ENCODE measurements around the gene TENT4A. TPM values are rescaled to one million over a fixed set of nuclear protein-coding genes. Genes with fewer than 3 reads are reported as not detected.

TENT4A gene
- total RNA-seq, 2 donors from 2014 or later = 17.1 to 21.9 TPM

GRCh38 chr5:6742081-6742758, 29.0 kb downstream of the TENT4A start:
- no peaks in the 10 kb centered on the region for H3K36me3 ChIP-seq

GRCh38 chr5:6743161-6743560, 29.9 kb downstream of the TENT4A start:
- no peak for DNase-seq
- no peak overlapping the region for H3K9ac ChIP-seq (ENCODE audit: low read depth in 2 of 2, low read length in 2 of 2)
- H3K4me3 ChIP-seq = no peak overlapping the region
- no peaks in the 10 kb centered on the region for H3K27me3 ChIP-seq
- H3K9me3 ChIP-seq = no peaks in the 10 kb centered on the region
- no peak overlapping the region for H3K27ac ChIP-seq
- no peak for TF ChIP-seq CTCF (IDR thresholded peaks at IDR 0.05)
- intact Hi-C loops (cut with DNase I) = loop anchor here (10.0 kb wide), 3 partner anchors 368 to 1248 kb away; partner anchors contain the start of gene MED10
- H3K36me3 ChIP-seq = no peaks in the 10 kb centered on the region
- H3K4me1 ChIP-seq = no peaks in the 10 kb centered on the region

More at GRCh38 chr5:6742081-6742758, 29.0 kb downstream of the TENT4A start:
- Histone ChIP-seq H3K9ac (ENCODE audit: low read depth in 2 of 2, low read length in 2 of 2) (no peak overlapping the region), H3K27ac (no peak overlapping the region), H3K4me3 (no peak overlapping the region), H3K27me3 (no peaks in the 10 kb centered on the region), H3K9me3 (no peaks in the 10 kb centered on the region), H3K4me1 (no peaks in the 10 kb centered on the region)
- intact Hi-C loops (cut with DNase I) = loop anchor here (10.0 kb wide), 3 partner anchors 367 to 1247 kb away; partner anchors contain the start of gene MED10
- no peak for DNase-seq
- TF ChIP-seq CTCF (IDR thresholded peaks at IDR 0.05) = no peak

- Histone ChIP-seq H3K9me3 (no peaks in the 10 kb centered on the region), H3K9ac (ENCODE audit: low read depth in 2 of 2, low read length in 2 of 2) (no peak overlapping the region), H3K27ac (no peak overlapping the region), H3K4me1 (no peaks in the 10 kb centered on the region), H3K27me3 (no peaks in the 10 kb centered on the region), H3K4me3 (no peak overlapping the region), H3K36me3 (no peaks in the 10 kb centered on the region)
- no peak for TF ChIP-seq CTCF (IDR thresholded peaks at IDR 0.05)
- no peak for DNase-seq
- intact Hi-C loops (cut with DNase I) = loop anchor here (5.0 to 10.0 kb wide), 4 partner anchors 113 to 1250 kb away; partner anchors contain the start of genes MED10, NSUN2 and SRD5A1
These were observed 31.8 kb downstream of the TENT4A start for GRCh38 chr5:6744841-6745705.

- Histone ChIP-seq H3K4me1 (no peaks in the 10 kb centered on the region), H3K9me3 (no peaks in the 10 kb centered on the region), H3K27ac (no peak overlapping the region), H3K4me3 (no peak overlapping the region), H3K9ac (ENCODE audit: low read depth in 2 of 2, low read length in 2 of 2) (no peak overlapping the region), H3K36me3 (no peaks in the 10 kb centered on the region), H3K27me3 (no peaks in the 10 kb centered on the region)
- peak; percentile 70 for TF ChIP-seq CTCF (IDR thresholded peaks at IDR 0.05)
- intact Hi-C loops (cut with DNase I) = loop anchor here (5.0 to 10.0 kb wide), 4 partner anchors 113 to 1251 kb away; partner anchors contain the start of genes MED10, NSUN2 and SRD5A1
- no peak for DNase-seq
These were observed 32.5 kb downstream of the TENT4A start for GRCh38 chr5:6745706-6746222.

GRCh38 chr5:6746244-6746643, 33.0 kb downstream of the TENT4A start:
- intact Hi-C loops (cut with DNase I) = loop anchor here (5.0 to 10.0 kb wide), 4 partner anchors 114 to 1251 kb away; partner anchors contain the start of genes MED10, NSUN2 and SRD5A1
- peaks cover 4% of the 10 kb centered on the region for H3K36me3 ChIP-seq

More at GRCh38 chr5:6746244-6746643, 33.0 kb downstream of the TENT4A start:
- no peak for DNase-seq
- H3K27me3 ChIP-seq = no peaks in the 10 kb centered on the region
- no peak overlapping the region for H3K27ac ChIP-seq
- TF ChIP-seq CTCF (IDR thresholded peaks at IDR 0.05) = no peak
- no peaks in the 10 kb centered on the region for H3K9me3 ChIP-seq
- no peak overlapping the region for H3K4me3 ChIP-seq
- no peaks in the 10 kb centered on the region for H3K4me1 ChIP-seq
- H3K9ac ChIP-seq (ENCODE audit: low read depth in 2 of 2, low read length in 2 of 2) = no peak overlapping the region

All from colonic mucosa (tissue), 4 donors.